ENCODE data around the gene ADAMTSL3.

Gene ADAMTSL3

GRCh38 chr15:83708328-83708727 is 54.4 kb downstream of the ADAMTSL3 start:
- no peak for DNase-seq

GRCh38 chr15:83709241-83709640 is 55.3 kb downstream of the ADAMTSL3 start:
- DNase-seq, result no peak

- no peak for DNase-seq
Measured at GRCh38 chr15:83709811-83710210, 55.9 kb downstream of the ADAMTSL3 start.

GRCh38 chr15:83710452-83710851 is 56.5 kb downstream of the ADAMTSL3 start:
- DNase-seq, result no peak

DNA sequence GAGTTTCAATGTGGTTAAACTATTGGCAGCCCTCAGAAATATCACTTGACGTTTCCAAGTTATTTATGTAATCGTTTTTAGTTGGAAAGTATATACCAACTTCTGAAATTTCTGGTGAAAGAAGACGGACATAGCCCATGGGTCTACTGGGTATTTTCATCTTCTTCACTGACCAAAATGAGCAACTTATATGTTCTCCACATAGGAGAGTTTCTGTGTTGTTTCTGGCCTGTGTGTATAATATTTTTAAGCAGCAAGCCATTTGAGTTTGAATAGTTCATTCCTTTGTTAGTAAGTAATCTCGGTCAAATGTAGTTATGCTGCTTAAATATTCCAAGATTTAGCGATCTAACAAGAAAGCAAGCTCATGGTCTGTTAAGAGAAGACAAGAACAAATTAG is 57.3 kb downstream of the ADAMTSL3 start:
- DNase-seq, result no peak

- DNase-seq, result no peak
Measured at GRCh38 chr15:83713242-83713641, 59.3 kb downstream of the ADAMTSL3 start.

- no peak for DNase-seq
Measured at GRCh38 chr15:83714939-83715628, 61.2 kb downstream of the ADAMTSL3 start.

- no peak for DNase-seq
Measured at GRCh38 chr15:83716605-83717004, 62.7 kb downstream of the ADAMTSL3 start.

DNA sequence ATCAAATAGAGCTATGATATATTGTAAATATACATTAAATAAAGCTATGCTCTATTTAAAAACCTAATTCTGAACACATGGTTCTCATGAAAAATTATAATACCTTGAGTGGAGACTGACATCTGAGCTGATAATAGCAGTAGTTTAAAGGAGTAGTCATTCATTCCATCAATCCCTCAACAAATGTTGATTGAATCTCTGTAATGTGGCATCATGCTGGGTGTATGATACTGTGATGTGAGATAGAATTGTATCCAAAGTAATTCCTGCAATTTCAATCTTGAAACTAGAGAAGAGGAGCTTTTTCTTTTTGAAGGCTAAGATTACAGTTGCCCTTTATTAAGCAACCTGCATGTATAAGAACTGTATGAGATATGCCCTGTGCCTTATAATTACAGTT is 63.1 kb downstream of the ADAMTSL3 start:
- no peak for DNase-seq

- no peak for DNase-seq
Measured at GRCh38 chr15:83720468-83720867, 66.5 kb downstream of the ADAMTSL3 start.

DNA sequence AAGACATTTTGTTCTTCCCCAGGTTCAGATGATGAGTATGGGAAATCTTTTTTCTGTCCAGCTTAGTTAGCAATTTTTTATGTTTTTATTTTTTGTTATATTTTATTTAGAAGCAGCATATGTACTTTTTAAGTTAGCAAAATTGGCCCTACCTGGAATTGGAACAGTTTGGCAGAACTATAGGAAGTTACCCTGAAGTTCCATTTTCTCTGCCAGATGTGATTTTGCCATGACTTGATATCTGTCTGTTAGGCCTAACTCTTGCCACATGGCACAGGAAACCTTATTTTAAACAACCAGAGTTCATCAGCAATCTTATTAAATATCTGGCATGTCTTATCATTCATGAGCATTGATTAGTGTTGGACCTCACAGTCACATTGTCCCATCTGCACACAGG is 67.1 kb downstream of the ADAMTSL3 start:
- no peak for DNase-seq

DNA sequence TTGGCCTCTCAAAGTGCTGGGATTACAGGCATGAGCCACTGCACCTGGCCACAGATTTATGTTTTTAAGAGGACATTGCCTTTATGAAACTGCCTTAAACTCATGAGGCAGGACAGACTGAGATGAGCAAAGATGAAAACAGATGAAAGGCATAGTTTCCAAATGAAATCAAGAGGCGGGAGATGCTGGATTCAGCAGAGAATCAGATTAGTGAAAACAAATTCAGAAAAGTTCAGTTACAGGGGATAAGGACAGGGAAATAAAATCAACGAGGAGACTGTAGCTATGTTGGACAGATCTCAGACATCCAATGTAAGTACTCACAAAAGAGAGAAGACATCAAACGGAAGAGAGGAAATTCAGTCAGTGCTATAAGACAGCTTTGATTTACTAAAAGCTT is 68.1 kb downstream of the ADAMTSL3 start:
- no peak for DNase-seq

- no peak for DNase-seq
Measured at GRCh38 chr15:83723216-83723615, 69.3 kb downstream of the ADAMTSL3 start.

- no peak for DNase-seq
Measured at GRCh38 chr15:83732196-83732595, 78.3 kb downstream of the ADAMTSL3 start.

GRCh38 chr15:83732770-83733169 is 78.8 kb downstream of the ADAMTSL3 start:
- no peak for DNase-seq

DNA sequence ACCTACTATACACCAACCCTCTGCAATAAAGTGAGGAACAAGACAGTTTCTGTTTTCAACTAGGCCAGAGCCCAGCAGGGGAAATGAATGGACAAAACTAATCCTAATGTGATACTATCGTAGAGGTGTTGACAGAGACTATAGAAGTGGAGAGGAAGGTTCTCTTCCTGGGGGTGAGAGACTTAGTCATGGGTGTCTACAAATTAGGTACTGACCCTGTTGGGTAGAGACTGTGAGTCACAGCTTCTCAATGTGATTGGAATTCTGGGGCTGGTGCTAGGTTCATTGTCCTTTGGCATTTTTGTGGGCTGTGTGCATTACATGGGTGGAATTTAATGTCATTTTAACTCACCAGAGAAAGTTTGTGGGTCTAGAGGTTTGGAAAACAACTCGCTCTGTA is 79.3 kb downstream of the ADAMTSL3 start:
- DNase-seq, result no peak

GRCh38 chr15:83733691-83734090 is 79.8 kb downstream of the ADAMTSL3 start:
- no peak for DNase-seq

- no peak for DNase-seq
Measured at GRCh38 chr15:83734487-83734886, 80.6 kb downstream of the ADAMTSL3 start.

DNA sequence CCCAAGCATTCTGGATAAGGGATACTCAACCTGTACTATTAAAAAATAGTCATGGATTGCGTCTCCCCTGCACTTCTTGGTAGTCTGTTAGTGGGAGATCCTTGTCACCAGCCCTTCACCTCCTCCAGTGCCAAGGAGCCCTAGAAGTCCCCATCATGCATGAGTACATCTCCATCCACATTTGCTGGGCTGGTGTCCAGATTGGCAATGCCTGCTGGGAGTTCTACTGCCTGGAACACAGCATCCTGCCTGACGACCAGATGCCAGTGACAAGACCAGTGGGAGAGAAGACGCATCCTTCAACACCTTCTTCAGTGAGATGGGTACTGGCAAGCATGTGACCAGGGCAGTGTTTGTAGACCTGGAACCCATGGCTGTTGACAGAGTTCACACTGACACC is 85.7 kb downstream of the ADAMTSL3 start:
- no peak for DNase-seq

DNA sequence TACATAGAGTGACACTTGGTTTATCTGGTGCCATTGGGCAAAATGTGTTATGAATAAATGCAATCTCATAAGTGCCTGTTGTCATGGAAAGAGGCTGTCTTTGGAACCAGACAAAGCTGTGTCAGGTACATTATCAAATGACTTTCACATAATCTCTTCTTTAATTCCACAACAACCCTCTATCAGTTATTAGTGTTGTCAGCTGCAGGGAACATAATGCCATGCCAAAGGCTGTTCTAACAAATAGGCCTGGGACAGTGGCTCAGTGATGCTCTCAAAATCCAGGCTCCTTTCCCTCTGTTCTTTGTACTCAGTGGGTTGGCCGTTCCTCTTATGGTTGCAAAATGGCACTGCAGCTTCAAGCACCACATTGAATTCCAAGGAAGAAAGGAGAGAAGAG is 91.8 kb downstream of the ADAMTSL3 start:
- DNase-seq, result no peak

DNA sequence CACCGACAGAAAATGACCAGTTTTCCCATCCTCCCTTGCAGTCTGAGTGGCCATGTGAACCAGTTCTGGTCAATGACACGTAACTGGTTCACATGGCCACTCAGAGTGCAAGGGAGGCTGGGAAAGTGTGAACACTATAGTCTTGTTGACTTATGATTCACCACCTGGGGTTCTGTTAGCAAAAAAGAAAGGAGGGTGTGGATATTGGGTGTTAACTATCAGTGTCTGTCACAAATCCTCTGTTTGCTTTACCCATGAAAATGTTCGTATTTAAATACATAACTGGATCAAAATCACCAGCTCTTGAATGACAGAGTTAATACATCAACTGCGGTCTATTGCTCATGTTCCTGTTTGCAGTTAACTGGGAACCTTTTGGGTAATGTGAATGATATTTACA is 92.3 kb downstream of the ADAMTSL3 start:
- no peak for DNase-seq

GRCh38 chr15:83747050-83747717 is 93.3 kb downstream of the ADAMTSL3 start:
- no peak for DNase-seq

GRCh38 chr15:83747718-83748110 is 93.8 kb downstream of the ADAMTSL3 start:
- DNase-seq, result no peak

DNA sequence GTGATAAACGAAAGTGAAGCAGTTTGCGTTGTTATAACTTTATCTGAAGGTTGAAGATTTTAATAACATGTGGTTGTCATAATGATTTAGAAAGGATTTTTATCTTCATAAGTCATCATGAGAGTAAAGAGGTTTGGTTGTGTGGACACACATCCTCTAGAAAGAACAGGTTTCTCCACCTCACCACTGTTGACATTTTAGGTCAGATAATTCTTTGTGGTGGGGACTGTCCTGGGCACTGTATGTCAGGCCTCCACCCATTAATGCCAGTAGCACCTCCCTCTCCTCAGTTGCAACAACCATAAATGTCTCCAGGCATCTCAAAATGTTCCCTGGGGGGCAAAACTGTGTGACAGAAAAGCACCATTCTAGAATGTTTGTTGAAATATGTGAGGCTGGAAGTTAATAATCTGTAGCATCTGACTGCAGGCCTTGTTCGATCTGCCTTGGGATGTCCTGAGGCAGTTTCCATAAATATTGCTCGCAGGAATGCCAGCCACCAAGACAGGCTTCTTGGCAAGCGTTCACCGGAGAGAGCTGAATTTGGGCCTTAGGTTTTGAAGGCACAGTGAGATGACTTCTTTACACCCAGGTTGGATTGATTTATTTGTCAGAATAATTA is 100.1 kb downstream of the ADAMTSL3 start:
- DNase-seq, result no peak

Measured in NCI-H1436 (cell line).